GM19455 (cell line): Measurements from ENCODE around the gene GNPTG.
"Not testable (repeated sequence)": the region's sequence is repeated elsewhere in the genome, so short reads cannot be mapped to it uniquely, and the experiment has no call there.

Experiments used
- ATAC-seq: cut with Tn5 transposase; IDR thresholded peaks from one replicate; pipeline ENCODE4 v1.9.1; 2021; ENCODE audit not compliant: unreplicated experiment

Gene GNPTG

GRCh38 chr16:1318268-1318545 is 33.5 kb upstream of the GNPTG start:
- ATAC-seq = no peak

DNA sequence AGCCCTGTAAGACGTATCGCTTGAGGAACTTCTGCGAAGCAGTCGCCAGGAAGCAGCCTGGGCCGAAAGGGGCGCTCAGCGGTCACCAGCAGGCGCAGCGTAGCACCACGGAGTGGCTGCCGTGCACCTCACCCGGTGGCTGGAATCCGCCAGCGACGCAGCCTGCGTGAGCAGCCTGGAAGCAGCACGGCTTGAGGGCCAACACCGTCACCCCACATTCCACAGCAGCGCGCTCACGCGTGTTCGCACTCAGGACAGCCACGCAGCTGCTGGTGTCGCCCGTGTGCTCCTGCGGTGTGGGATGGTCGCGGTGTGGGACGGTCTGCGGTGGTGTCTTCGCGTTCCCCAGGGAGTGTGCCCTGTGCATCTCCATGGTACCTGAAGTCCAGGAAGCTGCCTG is 32.7 kb upstream of the GNPTG start:
- no peak for ATAC-seq

DNA sequence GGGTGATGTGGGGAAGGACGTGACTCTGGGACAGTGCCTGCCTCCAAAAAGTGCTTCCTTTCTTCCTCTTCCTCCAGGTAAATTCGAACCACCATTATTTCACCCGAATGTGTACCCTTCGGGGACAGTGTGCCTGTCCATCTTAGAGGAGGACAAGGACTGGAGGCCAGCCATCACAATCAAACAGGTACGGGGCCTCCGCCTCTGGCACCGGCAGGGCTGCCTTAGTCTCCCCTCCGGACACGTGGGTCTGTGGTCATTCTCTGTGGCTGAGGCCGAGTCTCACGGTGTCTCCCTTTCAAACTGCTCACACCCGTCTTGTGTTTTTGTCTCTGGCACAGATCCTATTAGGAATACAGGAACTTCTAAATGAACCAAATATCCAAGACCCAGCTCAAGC is 31.6 kb upstream of the GNPTG start:
- ATAC-seq = no peak

- ATAC-seq = no peak
Observed at GRCh38 chr16:1320658-1321240, 31.0 kb upstream of the GNPTG start.

- no peak for ATAC-seq
Observed at GRCh38 chr16:1322407-1322806, 29.3 kb upstream of the GNPTG start.

DNA sequence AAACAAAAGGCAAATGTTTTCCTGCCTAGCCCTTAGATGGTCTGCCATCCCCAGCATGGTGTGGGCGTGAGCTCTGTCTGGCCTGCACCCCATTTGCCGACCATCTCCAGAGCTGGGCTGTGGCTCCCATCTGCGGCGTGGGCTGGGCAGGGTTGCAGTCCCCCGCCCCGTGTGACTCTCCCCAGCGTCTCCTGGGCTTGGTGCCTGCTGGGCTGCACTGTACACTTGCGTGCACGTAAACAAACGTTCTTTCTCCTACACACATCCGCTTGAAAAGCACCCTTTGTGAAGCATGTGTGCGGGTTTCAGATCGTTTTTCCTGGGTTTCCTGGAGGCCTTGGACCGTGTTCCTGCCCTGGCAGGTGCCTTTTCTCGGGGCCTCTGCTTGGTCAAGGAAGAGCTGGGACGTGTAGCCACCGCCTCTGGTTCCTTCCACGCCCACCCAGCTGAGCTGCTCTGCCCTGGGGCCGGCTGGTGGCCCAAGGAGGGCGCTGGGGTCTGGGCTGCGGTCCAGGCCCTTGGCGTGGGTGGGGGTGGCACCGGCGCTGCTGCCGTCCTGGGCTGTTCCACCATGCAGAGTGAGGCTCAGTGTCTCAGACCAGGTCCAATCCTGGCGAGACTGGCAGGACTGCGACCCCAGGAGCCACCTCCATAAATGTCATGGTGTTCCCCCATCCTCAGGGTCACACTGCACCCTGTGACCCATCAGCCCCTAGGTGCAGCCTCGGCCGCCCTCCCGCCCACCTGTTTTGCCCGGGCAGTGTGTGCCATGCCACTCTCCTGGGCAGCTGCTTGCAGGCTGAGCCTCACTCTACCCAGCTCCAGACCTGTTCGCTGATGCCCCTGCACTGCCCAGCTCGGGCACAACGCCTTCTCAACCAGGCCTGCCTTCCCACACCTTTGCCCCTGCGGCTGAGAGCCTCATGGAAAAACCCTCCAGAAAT is 28.2 kb upstream of the GNPTG start:
- ATAC-seq = no peak

DNA sequence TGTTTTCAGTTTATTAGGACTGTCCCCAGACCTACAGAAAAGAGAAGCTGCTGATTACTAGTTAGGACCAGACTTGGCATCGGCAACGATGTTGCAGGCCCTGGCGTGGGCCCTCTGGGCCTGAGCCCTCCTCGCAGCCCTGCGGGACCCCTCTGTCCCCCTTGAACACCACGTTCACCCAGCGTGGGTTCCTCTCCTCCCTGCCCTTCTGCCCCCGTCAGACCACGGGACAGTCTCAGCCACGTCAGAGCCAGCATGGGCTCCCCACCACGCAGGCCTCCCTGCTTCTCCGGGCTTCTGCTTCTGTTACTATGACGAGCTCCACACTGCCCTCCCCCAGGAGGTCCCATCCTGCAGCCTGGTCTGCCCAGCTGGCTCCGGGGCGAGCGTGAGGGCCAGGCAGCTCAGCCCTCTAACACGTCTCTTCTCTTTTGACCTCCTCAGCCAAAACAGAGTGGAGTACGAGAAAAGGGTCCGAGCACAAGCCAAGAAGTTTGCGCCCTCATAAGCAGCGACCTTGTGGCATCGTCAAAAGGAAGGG is 27.4 kb upstream of the GNPTG start:
- no peak for ATAC-seq

DNA sequence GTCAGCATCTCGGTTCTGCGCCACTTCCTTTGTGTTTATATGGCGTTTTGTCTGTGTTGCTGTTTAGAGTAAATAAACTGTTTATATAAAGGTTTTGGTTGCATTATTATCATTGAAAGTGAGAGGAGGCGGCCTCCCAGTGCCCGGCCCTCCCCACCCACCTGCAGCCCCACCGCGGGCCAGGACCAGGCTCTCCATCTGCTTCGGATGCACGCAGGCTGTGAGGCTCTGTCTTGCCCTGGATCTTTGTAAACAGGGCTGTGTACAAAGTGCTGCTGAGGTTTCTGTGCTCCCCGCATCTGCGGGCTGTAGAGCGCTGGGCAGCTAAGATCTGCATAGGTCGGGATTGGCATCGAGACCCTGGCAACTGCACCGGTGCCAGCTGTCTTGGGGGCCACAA is 26.5 kb upstream of the GNPTG start:
- ATAC-seq = no peak

DNA sequence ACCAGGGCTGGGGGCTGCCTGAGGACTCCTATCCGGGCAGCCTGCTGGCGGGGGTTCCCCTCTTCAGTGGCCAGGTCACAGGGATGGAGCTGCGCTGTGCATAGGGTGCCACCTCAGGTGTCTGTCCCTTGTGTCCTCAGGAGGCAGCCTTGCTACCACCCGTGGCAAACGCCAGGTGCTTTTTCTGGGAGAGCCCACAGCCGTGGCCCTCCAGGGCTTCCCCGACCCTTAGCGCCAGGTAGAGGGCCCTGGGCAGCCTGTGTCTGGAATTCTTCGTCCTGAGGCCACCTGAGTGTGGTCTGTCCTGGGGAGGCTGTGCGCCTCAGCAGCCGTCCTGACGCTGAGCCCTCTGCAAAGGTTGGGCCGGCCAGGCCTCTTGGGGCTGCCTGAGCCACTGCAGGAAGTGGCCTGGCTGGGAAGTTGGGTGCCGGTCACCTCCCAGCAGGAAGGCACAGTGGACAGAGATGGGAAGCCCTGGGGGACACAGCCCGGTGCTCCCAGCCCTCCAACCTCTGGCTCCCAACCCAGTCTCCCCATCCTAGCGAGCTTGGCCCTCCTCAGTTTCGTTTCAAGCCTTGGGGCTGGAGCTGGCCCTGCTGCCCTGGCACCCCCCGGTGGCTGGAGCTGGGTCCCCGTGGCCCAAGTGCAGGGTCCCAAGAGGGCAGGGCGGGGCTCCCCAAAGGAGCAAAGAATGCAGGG is 25.9 kb upstream of the GNPTG start:
- ATAC-seq = no peak

GRCh38 chr16:1326391-1326790 is 25.3 kb upstream of the GNPTG start:
- no peak for ATAC-seq

GRCh38 chr16:1326946-1327618 is 24.6 kb upstream of the GNPTG start:
- ATAC-seq = no peak

DNA sequence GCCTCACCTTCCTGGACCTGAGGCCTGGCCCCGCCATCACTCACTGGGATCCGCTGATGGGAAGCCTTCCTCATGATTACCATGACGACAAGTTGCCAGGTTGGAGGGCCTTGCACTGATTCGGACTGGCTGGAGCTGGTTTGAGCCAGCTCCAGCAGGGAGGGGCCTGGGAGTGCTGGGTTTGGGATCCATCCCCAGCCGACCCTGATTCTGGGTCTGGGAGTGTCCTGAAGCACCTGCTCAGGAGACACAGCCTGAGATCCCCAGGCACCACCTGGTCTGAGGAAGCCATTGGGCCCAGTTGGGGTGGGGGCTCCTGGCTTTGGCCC is 24.1 kb upstream of the GNPTG start:
- ATAC-seq = no peak

DNA sequence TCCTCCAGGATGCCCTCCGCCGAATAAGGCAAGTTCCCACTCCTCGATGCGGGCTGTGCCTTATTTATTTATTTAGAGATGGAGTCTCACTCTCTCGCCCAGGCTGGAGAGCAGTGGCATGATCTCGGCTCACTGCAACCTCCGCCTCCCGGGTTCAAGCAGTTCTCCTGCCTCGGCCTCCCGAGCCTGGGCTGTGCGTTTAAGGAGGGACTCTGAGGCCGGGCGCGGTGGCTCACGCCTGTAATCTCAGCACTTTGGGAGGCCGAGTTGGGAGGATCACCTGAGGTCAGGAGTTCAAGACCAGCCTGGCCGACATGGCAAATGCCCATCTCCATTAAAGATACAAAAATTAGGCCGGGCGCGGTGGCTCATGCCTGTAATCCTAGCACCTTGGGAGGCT is 23.6 kb upstream of the GNPTG start:
- not testable (repeated sequence) for ATAC-seq

DNA sequence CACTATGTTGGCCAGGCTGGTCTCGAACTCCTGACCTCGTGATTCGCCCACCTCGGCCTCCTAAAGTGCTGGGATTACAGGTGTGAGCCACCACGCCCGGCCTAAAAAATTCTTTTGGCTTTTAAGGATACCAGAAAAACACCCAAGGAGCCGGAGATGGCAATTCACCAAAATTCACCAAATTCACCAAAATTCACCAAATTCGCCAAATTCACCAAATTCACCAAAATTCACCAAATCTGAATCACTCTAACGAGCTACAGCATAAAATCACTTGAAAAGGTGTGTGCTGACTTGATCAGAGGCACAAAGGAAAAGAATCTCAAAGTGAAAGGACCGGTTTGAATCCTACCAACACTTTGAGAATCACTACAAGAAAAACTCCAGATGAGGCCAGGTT is 22.8 kb upstream of the GNPTG start:
- ATAC-seq = not testable (repeated sequence)

- no peak for ATAC-seq
Observed at GRCh38 chr16:1330260-1330914, 21.3 kb upstream of the GNPTG start.

DNA sequence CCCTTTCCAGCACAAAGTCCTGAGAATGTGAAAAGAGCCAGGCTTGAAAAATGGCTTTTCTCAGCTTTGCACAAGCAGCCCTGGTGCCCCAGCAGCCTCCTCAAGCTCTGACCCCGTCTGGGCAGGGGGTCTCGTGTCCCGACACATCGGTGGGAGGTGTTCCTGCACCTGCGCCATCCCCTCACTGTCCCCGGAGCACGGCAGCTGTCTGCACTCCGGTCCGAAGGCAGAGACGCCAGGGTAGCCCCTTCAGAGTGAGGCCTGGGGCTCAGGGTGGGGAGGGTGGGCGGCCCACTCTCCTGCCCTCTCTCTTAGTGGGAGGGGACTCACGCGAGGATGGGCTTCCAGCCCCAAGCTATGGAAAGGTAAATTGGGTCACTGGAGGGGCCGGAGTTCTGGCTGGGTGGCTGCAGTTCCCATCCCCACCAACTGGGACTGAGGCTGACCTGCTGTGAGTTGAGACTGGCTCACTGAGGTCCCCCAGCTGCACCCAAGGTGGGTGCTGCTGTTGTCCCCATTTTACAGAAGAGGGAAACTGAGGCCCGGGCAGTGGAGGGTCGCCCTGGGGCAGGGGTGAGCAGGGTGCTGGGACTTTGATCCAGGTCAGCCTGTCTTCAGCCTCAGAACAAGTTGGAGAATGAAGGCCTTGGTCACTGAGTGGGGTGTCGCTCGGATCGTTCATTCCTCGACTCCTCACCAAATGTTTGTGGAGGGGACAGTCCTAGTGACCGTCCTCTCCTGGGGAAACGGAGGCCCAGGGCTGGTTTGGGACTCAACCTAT is 20.6 kb upstream of the GNPTG start:
- no peak for ATAC-seq

- no peak for ATAC-seq
Observed at GRCh38 chr16:1331712-1332617, 19.8 kb upstream of the GNPTG start.

DNA sequence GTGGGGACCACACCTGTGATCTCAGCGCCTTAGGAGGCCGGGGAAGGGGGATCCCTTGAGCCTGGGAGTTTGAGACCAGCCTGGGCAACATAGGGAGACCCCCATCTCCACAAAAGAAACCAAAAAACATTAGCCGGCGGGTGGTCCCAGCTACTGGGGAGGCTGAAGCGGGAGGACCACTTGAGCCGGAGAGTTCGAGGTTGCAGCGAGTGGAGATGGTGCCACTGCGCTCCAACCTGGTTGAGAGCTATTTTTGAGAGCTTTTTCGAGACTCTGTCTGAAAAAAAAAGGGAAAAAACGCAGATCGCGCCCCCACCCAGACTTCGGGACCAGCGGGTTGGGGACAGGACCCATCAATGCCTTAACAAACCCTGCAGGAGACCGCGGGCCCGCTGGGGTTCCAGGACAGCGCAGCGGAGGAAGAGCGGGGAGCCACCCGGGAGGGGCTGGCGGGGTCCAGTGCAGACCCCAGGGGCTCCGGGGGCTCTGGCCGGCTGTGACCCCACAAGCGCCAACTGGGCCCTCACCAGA is 19.0 kb upstream of the GNPTG start:
- ATAC-seq = no peak
